ENCODE data around the gene ZNF619.

Gene ZNF619

DNA sequence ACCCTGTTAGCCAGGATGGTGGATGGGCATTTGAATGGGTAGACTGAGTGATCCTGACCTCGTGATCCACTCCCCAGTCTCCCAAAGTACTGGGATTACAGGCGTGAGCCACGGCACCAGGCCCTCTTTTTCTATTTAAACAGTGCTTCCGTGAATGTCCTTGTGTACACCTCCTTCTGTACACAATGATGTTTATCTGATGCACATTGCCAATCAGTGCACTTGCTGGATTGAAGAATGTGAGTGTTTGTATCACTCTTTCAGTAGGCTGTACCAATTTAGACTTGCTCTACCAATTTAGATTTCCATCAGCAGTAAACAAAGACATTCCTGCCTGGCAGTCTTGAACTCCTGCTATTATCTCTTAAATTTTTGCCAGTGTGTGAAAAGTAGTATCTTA, 8.9 kb upstream of the ZNF619 start:
- no peak for DNase-seq

DNA sequence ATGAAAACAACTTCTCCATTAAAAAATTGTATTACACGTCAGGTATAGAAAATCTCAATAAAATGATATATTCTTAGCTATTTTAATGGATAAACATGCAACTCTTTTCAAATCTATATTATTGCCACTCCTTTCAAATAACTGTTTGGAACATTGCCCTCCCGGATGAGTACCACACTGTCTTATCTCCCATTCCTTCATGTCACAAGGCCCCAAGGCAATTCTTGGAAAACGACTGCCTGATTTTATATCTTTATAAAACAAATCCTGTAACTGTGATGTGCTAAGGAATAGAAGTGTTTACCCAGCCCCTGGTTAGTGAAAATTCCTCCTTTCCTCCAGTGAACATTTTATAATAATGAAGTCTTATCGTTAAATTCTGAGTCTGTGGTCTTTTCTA, 6.2 kb upstream of the ZNF619 start:
- DNase-seq, result no peak

DNA sequence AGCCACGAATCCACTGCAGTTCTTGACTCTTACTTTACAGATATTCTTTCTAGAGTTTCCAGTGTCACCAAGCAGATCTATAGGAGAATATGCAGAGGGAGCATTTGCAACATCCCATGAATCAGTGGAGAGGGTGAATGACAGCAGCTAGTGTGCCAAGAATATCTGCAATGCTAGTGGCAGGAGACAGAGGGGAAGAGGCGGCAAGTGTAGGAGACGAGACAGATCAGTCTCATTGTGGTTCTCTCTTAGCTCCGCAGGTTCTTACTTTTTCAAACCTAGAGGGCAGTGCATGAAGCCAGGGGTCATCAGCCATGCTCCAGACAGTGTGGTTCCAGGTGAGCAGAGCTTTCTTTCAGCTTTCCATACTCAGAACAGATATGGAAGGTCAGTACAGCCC, 744 bp downstream of the ZNF619 start:
- no peak for DNase-seq

DNA sequence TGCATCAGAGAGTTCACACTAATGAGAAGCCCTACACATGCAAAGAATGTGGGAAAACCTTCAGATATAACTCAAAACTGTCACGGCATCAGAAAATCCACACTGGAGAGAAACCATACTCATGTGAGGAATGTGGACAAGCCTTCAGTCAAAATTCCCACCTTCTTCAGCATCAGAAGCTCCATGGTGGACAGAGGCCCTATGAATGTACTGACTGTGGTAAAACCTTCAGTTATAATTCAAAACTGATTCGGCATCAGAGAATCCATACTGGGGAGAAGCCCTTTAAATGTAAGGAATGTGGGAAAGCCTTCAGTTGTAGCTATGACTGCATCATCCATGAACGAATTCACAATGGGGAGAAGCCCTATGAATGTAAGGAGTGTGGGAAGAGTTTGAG, 10.2 kb downstream of the ZNF619 start:
- no peak for DNase-seq

DNA sequence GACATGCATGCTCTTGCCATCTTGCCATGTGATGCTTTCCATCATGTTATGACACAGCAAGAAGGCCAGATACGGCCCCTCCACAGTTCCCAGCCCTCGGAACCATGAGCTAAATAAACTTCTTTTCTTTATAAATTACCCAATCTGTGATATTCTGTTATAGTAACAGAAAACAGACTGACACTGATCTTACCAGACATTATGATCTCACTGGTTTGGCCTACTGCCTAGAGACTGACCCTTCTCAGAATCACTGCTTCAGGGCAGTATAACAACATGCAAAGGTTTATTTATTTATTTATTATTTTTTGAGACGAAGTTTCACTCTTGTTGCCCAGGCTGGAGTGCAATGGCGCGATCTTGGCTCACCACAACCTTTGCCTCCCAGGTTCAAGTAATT, 14.0 kb downstream of the ZNF619 start:
- DNase-seq, result no peak

DNA sequence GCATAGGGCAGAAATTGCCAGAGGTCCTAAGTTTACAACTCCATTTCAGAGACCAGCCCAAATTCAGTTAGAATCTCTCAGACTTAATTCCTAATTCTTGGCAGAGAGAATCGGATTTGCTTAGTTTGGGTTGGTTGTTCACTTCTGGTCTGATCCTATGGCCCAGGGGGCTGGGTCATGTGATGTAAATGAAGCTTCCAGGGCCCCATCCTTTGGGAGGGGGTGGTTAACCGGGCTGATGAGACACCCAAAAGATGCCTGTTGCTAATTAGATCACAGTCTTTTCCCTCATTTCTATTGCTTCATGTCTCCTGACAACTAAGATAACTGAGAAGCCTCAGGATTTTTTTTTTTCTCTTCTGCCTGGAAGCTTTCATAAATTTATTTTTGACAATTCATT, 17.8 kb downstream of the ZNF619 start:
- DNase-seq, result no peak

DNA sequence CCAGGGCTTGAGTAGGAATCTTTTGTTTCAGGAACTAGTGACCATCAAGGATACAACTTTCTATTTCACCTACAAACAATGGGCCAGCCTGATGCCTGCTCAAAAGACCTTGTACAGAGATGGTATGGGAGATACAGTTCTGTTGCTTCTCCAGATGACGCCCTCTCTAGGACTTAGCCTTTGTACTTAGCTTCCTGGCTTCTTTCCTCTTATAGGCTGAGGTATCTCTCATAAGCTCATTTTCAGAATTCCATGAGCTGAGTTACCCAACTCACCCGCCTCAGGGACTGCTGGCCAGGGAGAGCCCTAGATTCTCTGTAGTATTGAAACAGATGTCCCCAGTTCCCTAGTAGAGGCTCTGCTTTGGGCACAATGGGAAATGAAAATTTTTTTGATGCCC, 20.4 kb downstream of the ZNF619 start:
- no peak for DNase-seq

DNA sequence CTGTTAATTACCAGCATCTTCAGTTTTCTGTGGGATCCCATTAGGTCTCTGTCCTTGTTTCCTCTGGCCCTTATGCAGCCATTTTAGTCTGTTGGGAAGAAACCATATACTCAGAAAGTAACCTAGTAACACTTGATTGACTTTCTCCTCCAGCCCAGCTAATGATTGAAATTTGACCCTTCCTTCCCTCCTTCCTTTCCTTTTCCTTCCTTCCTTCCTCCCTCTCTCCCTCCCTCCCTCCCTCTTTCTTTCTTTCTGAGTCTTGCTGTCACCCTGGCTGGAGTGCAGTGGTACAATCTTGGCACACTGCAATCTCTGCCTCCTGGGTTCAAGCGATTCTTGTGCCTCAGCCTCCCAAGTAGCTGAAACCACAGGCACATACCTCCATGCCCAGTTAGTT, 23.0 kb downstream of the ZNF619 start:
- DNase-seq, result no peak

DNA sequence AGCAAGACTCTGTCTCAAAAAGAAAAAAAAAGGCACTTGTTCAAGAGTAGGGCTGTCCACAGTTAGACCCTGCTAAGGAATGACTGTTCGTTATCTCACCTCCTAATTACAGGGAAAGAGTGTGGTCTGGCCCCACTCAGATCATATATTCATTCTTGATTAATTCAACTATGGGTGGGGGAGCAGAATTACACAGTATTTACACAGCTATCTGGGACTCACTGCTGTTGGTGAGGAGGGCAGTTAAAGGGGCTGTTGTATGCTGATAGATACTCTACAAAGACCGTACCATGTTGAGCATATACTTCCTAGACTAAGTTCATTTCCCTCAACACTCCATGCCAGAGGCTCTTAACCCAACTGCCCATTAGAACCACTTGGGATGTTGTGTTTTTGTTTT, 25.1 kb downstream of the ZNF619 start:
- DNase-seq, result no peak

DNA sequence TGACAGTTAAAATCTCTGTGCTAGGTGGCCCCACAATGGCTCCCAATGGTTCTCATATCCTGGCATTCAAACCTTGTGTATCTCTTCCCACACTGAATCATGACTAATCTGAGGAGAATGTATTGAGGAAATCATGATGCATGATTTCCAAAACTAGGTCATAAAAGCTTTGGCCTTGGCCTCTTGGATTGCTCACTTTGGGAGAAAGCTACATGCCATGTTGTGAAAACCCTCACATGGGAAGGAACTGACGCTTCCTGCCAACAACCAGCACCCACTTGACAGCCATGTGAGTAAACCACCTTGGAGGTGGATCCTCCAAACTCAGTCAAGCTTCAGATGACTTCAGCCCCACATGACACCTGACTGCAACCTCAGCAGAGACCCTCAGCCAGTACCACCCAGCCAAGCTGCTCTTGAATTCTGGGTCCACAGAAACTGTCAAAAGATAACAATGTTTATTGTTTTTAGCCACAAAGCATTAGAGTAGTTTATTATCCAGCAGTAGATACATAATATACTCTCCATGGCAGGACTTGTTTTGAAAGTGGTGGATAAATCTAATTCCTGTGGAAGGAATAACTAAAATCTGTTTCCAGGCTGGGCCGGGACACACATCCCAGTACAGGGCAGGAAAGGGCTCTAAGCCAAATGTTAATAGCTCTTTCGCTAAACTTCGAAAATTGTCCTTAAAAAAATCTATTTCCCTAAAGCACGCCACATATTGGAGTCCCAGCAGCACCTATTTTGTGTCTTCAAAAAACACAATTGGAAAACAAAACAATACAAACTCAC, 27.9 kb downstream of the ZNF619 start:
- DNase-seq, result no peak

DNA sequence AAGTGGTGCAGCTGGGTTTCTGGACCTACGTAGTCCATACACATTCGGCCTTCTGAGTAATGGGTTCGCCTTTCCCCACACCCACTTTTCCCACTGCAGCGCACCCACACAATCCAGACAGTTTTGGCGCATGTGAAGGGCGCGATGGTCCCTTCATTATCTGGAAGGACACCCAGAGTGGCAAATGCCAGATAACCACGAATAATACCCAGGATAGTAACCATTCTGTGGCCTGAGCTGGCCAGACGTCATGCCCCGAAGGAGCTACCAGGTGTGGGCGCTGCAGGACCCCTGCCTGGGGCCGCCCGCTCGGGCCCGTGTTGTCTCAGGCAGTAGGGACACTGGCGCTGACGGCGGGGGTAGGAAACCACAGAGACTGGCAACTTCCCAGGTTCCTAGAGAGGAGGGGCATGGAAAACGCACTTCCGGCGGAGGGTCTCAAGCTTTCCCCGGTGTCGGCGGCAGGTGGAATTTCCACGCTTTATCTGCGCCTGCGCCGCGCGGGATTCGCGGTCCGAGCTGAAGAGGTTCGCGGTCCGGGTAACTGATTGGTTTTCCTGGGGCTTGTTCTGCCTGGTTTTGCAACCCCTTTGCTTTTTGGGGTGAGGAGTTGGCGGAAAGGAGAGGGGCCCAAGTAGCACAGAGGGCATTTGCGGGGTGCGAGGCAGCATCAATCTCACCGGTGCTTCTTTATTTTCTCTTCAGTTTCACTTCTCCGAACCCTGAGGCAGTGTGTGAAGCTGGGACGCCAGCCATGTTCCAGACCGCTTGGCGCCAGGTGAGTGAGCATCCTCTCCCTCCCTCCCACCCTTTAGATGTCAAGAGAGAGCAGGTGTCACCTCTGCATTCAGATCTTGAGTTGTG, 28.9 kb downstream of the ZNF619 start, which contains the start of gene ZNF620:
ZNF620 (plus strand) TSS at position 441 of the 864 bp plus-strand sequence; CDS start at position 755, 314 bp downstream.
- DNase-seq, result peak; percentile 82

DNA sequence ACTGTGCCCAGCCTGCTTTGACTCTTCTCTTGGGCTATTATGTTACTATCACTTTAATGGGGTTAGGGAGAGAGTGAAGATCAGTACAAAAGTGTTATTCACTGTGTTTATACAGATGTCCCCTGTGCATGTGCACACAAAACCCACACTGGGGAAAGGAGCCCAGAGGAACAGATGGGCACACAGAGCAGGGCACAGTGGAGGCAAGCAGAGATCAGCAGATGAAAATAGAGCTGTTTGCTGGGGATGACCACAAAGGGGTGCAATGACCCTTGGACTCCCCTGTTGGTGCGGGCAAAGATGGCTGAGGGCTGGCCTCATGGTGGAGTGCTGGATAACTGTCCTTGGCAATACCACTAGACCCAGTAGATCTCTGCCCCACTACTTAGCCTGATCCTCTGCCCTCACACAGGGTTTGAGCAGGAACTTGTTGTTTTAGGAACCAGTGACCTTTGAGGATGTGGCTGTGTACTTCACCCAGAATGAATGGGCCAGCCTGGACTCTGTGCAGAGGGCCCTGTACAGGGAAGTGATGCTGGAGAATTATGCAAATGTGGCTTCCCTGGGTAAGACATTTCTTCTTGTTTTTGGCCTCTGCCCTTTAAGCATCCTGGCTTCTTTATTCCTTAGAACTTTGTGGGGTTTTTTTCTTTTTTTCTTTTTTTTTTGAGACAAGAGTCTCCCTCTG, 34.3 kb downstream of the ZNF619 start:
- DNase-seq, result no peak

DNA sequence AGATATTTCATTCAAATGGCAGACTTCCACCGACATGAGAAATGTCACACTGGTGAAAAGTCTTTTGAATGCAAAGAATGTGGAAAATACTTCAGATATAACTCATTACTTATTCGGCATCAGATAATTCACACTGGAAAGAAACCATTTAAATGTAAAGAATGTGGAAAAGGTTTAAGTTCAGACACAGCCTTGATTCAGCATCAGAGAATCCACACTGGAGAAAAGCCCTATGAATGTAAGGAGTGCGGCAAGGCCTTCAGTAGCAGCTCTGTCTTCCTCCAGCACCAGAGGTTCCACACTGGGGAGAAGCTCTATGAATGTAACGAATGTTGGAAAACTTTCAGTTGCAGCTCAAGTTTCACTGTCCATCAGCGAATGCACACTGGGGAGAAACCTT, 39.3 kb downstream of the ZNF619 start:
- DNase-seq, result no peak

DNA sequence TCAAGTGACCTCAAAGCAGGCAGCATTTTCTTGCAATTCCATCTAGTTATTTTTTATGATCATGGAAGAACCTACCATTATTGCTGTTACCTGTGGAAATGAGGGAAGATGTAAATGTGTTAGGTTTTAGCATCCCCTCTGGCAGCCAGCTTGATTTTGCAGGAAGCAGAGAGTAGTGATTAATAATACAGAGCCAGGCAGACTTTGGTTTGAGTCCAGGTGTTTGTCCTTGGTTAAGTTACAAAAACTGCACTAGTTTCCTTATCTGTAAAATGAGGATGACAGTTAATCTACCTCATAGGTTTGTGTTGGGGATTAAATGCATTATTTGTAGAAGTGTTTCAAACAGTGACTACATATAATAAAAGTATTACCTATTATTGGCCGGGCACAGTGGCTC, 41.1 kb downstream of the ZNF619 start:
- DNase-seq, result no peak

DNA sequence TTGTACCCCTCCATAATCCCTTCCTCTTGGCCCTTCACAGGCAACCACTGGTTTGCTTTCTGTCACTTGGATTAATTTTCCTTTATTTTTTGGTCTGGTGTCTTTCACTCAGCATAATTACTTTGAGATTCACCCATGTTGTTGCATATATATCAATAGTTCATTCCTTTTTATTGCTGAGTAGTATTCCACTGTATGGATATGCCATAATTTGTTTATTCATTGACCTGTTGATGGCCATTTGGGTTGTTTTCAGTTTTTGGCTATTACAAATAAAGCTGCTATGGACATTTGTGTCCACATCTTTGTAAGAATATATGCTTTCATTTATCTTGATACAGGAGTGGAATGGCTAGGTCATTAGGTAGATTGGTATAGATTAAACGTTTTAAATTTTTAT, 41.9 kb downstream of the ZNF619 start:
- DNase-seq, result no peak

DNA sequence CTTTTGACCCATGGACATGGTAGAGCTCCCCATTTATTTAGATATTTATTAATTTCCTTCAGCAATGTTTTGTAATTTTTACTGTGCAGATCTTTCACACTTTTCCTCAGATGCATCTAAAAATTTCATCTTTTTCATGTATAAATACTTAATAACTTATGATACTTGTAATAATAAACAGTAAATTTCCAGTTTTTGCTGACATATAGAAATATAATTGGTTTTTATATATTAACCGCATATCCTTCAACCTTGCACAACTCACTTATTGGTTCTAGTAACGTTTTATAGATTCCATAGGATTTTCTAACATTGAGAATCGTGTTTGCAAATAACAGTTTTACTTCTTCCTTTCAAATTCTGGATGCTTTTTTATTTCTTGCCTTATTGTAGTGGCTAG, 44.3 kb downstream of the ZNF619 start:
- no peak for DNase-seq

DNA sequence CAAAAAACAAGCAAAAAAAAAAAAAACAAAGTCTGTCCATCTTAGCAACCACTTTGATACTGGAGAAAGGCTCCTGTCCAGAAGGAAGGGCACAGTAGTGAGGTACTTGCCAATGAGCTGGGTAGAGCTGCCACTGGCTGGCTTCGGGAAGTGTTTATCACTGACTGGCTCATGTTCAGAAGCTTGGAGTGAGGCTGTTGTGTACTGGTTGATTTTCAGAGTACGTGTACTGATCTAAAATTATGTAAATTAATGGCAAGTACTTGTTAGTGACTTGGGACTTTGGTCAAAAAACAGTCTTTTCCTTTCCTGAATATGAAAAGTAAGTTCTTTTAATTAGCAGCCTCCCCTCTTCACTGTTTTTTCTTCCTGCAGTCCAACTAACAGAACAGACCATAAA, 46.9 kb downstream of the ZNF619 start:
- DNase-seq, result no peak

DNA sequence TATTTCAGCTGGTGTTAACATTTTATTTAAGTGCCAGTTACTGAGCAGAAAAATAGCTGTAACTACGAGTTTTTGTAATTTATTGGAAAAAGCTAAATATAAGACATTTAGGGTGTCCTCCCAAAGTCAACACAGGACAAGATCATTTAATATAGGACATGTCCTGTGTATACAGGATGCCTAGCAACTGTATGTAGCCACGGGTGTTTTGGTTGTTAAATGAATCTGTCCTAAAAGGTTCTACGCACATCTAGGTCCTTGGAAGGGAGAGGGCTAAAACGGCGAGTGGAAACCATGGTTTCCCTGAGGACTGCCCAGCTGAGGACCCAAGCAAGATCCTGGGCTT, 47.3 kb downstream of the ZNF619 start:
- DNase-seq, result no peak

DNA sequence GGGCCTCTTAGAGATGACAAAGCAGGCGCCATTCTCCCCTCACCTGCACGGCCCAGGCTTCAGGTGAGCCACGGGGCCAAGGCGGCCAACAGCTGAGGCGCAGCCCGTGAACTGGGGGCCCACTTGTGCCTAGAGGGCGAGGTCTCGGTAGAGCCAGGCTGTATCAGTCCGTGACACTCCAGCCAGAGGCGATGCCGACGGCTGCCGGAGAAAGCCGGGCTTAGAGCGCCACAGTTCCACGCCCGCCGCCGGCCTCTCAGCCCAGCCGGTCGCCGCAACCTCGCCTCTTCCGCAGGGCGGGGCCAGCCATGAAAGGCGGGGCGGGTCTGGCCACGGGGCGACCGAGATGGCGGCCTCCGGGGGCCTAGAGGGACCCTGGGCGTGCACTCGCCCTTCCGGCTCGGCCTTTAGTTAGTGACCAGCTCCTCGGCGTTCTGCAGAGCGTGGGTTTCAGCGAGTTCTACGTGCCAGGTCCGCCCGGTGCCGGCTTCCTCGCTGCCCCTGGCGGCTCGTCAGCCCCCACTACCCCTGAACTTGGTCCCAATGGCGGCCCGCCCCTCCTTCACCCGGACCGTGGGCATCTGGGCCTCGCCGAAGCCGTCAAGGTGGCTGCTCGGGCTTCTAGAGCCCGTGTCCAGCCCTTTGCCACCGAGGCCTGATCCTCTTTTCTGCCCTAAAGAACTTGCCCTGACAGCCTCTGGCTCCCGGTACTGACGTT, 47.8 kb downstream of the ZNF619 start, which contains the start of gene ZNF621:
ZNF621 (plus strand) TSS at position 393 of the 718 bp plus-strand sequence. CDS start 881 bp downstream, outside the sequence.
- DNase-seq, result peak; percentile 94

DNA sequence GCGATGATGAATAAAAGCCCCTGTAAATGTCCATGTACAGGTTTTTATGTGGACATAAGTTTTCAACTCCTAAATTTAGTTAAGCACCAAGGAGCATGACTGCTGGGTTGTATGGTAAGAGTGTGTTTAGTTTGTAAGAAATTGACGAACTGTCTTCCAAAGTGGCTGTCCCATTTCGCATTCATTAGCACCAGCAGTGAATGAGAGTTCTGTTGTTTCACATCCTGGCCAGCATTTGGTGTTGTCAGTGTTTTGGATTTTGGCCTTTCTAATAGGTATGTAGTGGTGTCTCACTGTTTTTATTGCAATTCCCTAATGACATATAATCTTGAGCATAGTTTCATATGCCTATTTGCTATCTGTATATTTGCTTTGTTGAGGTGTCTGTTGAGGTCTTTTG, 51.5 kb downstream of the ZNF619 start:
- no peak for DNase-seq

DNA sequence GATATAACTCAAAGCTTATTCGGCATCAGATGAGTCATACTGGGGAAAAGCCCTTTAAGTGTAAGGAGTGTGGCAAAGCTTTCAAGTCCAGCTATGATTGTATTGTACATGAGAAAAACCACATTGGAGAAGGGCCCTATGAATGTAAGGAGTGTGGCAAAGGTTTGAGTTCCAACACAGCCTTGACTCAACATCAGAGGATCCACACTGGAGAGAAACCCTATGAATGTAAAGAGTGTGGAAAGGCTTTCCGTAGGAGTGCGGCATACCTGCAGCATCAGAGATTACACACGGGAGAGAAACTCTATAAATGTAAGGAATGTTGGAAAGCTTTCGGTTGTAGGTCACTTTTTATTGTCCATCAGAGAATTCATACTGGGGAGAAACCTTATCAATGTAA, 55.3 kb downstream of the ZNF619 start:
- DNase-seq, result no peak

DNA sequence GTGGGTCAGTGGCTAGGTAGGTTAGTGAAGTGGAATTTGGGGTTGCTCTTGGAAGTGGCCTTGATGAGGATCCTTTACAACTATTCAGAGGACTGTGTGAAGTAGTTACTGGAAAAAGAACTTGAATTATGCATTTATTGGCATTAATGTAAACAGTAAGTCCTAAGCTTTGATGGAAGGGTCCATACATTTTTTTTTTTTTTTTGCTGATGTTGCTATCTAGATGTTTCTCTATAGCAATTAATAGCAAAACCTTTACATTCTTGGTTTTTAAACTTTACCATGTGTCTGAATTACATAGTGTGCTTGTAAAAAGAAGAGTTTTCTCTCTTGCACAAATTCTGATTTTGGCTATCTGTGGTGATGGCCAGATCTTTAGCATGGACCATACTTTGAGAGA, 57.4 kb downstream of the ZNF619 start:
- no peak for DNase-seq
